Liver (tissue), 9 donors: ENCODE data around the gene PHOX2A. TPM values are rescaled to one million over a fixed set of nuclear protein-coding genes. Genes with fewer than 3 reads are reported as not detected.

Experiments
- DNase-seq: peaks from one replicate; pipeline ENCODE4 v3.0.0-alpha.2; 2017; ENCODE audit warnings: low spot score
- H3K27ac ChIP-seq, 2 donors: one replicate each; pipeline ENCODE4 v1.7.0; 2013; ENCODE audit warnings: inconsistent platforms in 2 of 2, low read length in 2 of 2, control low read depth in 1 of 2, low read depth in 1 of 2, mild to moderate bottlenecking in 1 of 2
- H3K27me3 ChIP-seq, 4 donors: one replicate each; pipeline versions ENCODE4 v1.6.1 to v1.7.0; 2013; ENCODE audit warnings: low read length in 3 of 4, inconsistent platforms in 1 of 4, mild to moderate bottlenecking in 1 of 4, moderate library complexity in 1 of 4; ENCODE audit not compliant: control insufficient read depth in 4 of 4, insufficient read depth in 4 of 4
- H3K36me3 ChIP-seq, 4 donors: one replicate each; pipeline versions ENCODE4 v1.6.1 to v1.7.0; 2013; ENCODE audit warnings: low read length in 3 of 4, mild to moderate bottlenecking in 3 of 4, low read depth in 1 of 4, moderate library complexity in 1 of 4; ENCODE audit not compliant: control insufficient read depth in 4 of 4, insufficient read depth in 3 of 4
- H3K4me1 ChIP-seq, 4 donors: one replicate each; pipeline versions ENCODE4 v1.6.1 to v1.7.0; 2013; ENCODE audit warnings: low read length in 3 of 4, mild to moderate bottlenecking in 3 of 4, moderate library complexity in 1 of 4; ENCODE audit not compliant: control insufficient read depth in 4 of 4, insufficient read depth in 4 of 4
- H3K4me3 ChIP-seq, 3 donors: one replicate each; pipeline versions ENCODE4 v1.6.1 to v1.7.0; 2013; ENCODE audit warnings: low read length in 3 of 3, control low read depth in 1 of 3, low read depth in 1 of 3, mild to moderate bottlenecking in 1 of 3
- H3K9ac ChIP-seq, 2 donors: one replicate each; pipeline ENCODE4 v1.7.0; 2013; ENCODE audit warnings: low read length in 2 of 2, mild to moderate bottlenecking in 2 of 2, moderate library complexity in 2 of 2, control low read depth in 1 of 2, low read depth in 1 of 2
- H3K9me3 ChIP-seq, 4 donors: one replicate each; pipeline versions ENCODE4 v1.6.1 to v1.7.0; 2013; ENCODE audit warnings: low read length in 3 of 4; ENCODE audit not compliant: control insufficient read depth in 4 of 4
- ATF3 ChIP-seq: IDR thresholded peaks from 2 replicates; pipeline ENCODE4 v1.6.1; 2016; ENCODE audit warnings: antibody characterized with exemption
- CTCF ChIP-seq: fragments of 150-350 bp; IDR thresholded peaks from 2 replicates; pipeline ENCODE4 v1.5.1; 2017; ENCODE audit warnings: improper control_type of control experiment, low read depth, low read length; ENCODE audit not compliant: missing input control
- EGR1 ChIP-seq, 2 donors: IDR thresholded peaks; 2 replicates each; pipeline ENCODE4 v1.6.1; 2016 to 2018; ENCODE audit warnings: antibody characterized with exemption in 2 of 2, low read depth in 2 of 2
- FOXA1 ChIP-seq: IDR thresholded peaks from 2 replicates; pipeline ENCODE4 v1.6.1; 2016; ENCODE audit warnings: antibody characterized with exemption
- FOXA2 ChIP-seq: IDR thresholded peaks from 2 replicates; pipeline ENCODE4 v1.6.1; 2016; ENCODE audit warnings: antibody characterized with exemption
- GABPA ChIP-seq, 2 donors: IDR thresholded peaks in 1 of 2; conservative IDR thresholded peaks in 1 of 2; 2 replicates each; pipeline ENCODE4 v1.6.1; 2016; ENCODE audit warnings: antibody characterized with exemption in 2 of 2, mild to moderate bottlenecking in 1 of 2, moderate library complexity in 1 of 2
- HNF4A ChIP-seq, 2 donors: conservative IDR thresholded peaks; 2 replicates each; pipeline ENCODE4 v1.6.1; 2016; ENCODE audit warnings: antibody characterized with exemption in 2 of 2, mild to moderate bottlenecking in 2 of 2
- HNF4G ChIP-seq: IDR thresholded peaks from 2 replicates; pipeline ENCODE4 v1.6.1; 2016; ENCODE audit warnings: antibody characterized with exemption
- JUND ChIP-seq, 2 donors: IDR thresholded peaks; 2 replicates each; pipeline ENCODE4 v1.6.1; 2016; ENCODE audit warnings: antibody characterized with exemption in 2 of 2
- MAX ChIP-seq: IDR thresholded peaks from 2 replicates; pipeline ENCODE4 v1.6.1; 2016; ENCODE audit warnings: antibody characterized with exemption
- NR2F2 ChIP-seq: IDR thresholded peaks from 2 replicates; pipeline ENCODE4 v1.6.1; 2016; ENCODE audit warnings: antibody characterized with exemption
- RAD21 ChIP-seq, 2 donors: IDR thresholded peaks; 2 replicates each; pipeline ENCODE4 v1.6.1; 2016; ENCODE audit warnings: antibody characterized with exemption in 2 of 2, mild to moderate bottlenecking in 2 of 2
- REST ChIP-seq: IDR thresholded peaks from 2 replicates; pipeline ENCODE4 v1.6.1; 2016; ENCODE audit warnings: antibody characterized with exemption, mild to moderate bottlenecking
- RXRA ChIP-seq, 2 donors: IDR thresholded peaks; 2 replicates each; pipeline ENCODE4 v1.6.1; 2017 to 2018; ENCODE audit warnings: antibody characterized with exemption in 2 of 2, mild to moderate bottlenecking in 1 of 2
- SP1 ChIP-seq: IDR thresholded peaks from 2 replicates; pipeline ENCODE4 v1.6.1; 2018; ENCODE audit warnings: antibody characterized with exemption, mild to moderate bottlenecking
- TAF1 ChIP-seq: conservative IDR thresholded peaks from 2 replicates; pipeline ENCODE4 v1.6.1; 2016; ENCODE audit warnings: antibody characterized with exemption, mild to moderate bottlenecking
- YY1 ChIP-seq: IDR thresholded peaks from 2 replicates; pipeline ENCODE4 v1.6.1; 2016; ENCODE audit warnings: antibody characterized with exemption, mild to moderate bottlenecking
- ZBTB33 ChIP-seq: IDR thresholded peaks from 2 replicates; pipeline ENCODE4 v1.6.1; 2016; ENCODE audit warnings: antibody characterized with exemption
- WGBS: extraction: QIAGEN DNeasy Blood & Tissue Kit; methylation state at CpG from one replicate; pipeline ENCODE4 v1.1.7; 2013; 5-methylcytosine and 5-hydroxymethylcytosine counted together
- polyA plus RNA-seq, 2 donors: library from polyadenylated mRNA; stranded (reverse) in 1 of 2; unstranded in 1 of 2; fragments of 200-250 nt in 1 of 2; fragments of >200 nt in 1 of 2; fragmentation: Nextera tagmentation in 1 of 2; extraction: Ambion mirVana in 1 of 2; gene quantifications; one replicate each; pipeline versions ENCODE4 v1.2.1 to v1.2.3, GENCODE V29; 2013 to 2015
- total RNA-seq, 2 donors: library from RNA; depleted of rRNA; stranded (reverse); fragments of >200 nt; gene quantifications; one replicate each; pipeline ENCODE4 v1.2.3, GENCODE V29; 2014
- donor health status: healthy.
- donor health status: healthy.
- donor health status: healthy.
- donor health status: healthy.
- donor health status: healthy.

The PHOX2A gene
- total and polyA plus RNA-seq, 4 donors, result not detected

- Histone ChIP-seq H3K27ac (peak overlapping the region; percentile 82 to 90), H3K4me3 (peak overlapping the region; percentile 77 to 90 (median 82)), H3K4me1 (peaks cover 1 to 23% (median 11%) of the 10 kb centered on the region in 4 donors), H3K27me3 (no peaks in the 10 kb centered on the region), H3K9me3 (no peaks in the 10 kb centered on the region), H3K9ac (peak overlapping the region; percentile 24 to 90), H3K36me3 (peaks cover 0 to 3% (median under 1%) of the 10 kb centered on the region in 4 donors)
- under 1% methylated on average over 47 of the region's 47 CpGs for WGBS
- peak; percentile 88 for DNase-seq
- TF ChIP-seq REST, result peak; percentile 59
- peak in 1 of 2 donors; percentile 75 for TF ChIP-seq JUND (IDR thresholded peaks at IDR 0.05)
- peak in 1 of 2 donors; percentile 79 for TF ChIP-seq GABPA (IDR thresholded peaks at IDR 0.05 in 1 of 2, conservative IDR thresholded peaks at IDR 0.05 in 1 of 2)
- TF ChIP-seq NR2F2, result peak; percentile 56
- TF ChIP-seq EGR1 (IDR thresholded peaks at IDR 0.05; ENCODE audit: low read depth in 2 of 2), result peak in 1 of 2 donors; percentile 52
- TF ChIP-seq ATF3, result no peak
- TF ChIP-seq RXRA (IDR thresholded peaks at IDR 0.05), result peak; percentile 42 to 53
- no peak for TF ChIP-seq CTCF
- peak; percentile 71 for TF ChIP-seq SP1
- TF ChIP-seq TAF1, result no peak
- no peak for TF ChIP-seq FOXA2
- peak; percentile 47 to 60 for TF ChIP-seq HNF4A (conservative IDR thresholded peaks at IDR 0.05)
- TF ChIP-seq FOXA1, result no peak
- TF ChIP-seq ZBTB33, result no peak
- TF ChIP-seq MAX, result no peak
- no peak for TF ChIP-seq HNF4G
- TF ChIP-seq RAD21 (IDR thresholded peaks at IDR 0.05), result peak in 1 of 2 donors; percentile 38
- peak; percentile 66 for TF ChIP-seq YY1
Observed at GRCh38 chr11:72222907-72223614, 20.9 kb downstream of the PHOX2A start.
